Cardiac ventricle fibroblast (primary cell): Measurements from ENCODE around the gene ADIG. TPM values are rescaled to one million over a fixed set of nuclear protein-coding genes. Genes with fewer than 3 reads are reported as not detected.

Experiments
- total RNA-seq: library from RNA; depleted of rRNA; stranded (reverse); fragments of >200 nt; gene quantifications from 2 replicates; pipeline ENCODE4 v1.2.3, GENCODE V29; 2015

The ADIG gene
- not detected in 2 replicates for total RNA-seq

DNA sequence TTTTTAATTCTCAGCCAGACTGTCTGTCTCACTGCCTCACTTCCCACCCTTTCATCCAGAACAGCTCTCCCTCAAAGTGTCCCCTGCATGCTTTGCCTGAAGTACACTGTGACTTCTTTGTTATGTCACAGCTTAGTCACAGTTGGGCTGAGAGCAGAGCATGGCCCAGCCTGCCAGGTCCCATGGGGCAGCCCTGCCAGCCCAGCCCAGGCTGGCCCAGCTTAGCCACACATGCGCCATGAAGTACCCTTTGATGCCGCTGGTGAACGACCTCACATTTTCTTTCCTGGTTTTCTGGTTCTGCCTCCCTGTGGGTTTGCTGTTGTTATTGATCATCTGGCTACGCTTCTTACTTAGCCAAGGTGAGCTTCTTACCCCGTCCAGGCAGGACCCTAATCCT lies at the start of gene ADIG:
Gene ADIG (plus strand): TSS at position 185 of the 400 bp plus-strand sequence. CDS start 54 bp downstream, at position 239.

DNA sequence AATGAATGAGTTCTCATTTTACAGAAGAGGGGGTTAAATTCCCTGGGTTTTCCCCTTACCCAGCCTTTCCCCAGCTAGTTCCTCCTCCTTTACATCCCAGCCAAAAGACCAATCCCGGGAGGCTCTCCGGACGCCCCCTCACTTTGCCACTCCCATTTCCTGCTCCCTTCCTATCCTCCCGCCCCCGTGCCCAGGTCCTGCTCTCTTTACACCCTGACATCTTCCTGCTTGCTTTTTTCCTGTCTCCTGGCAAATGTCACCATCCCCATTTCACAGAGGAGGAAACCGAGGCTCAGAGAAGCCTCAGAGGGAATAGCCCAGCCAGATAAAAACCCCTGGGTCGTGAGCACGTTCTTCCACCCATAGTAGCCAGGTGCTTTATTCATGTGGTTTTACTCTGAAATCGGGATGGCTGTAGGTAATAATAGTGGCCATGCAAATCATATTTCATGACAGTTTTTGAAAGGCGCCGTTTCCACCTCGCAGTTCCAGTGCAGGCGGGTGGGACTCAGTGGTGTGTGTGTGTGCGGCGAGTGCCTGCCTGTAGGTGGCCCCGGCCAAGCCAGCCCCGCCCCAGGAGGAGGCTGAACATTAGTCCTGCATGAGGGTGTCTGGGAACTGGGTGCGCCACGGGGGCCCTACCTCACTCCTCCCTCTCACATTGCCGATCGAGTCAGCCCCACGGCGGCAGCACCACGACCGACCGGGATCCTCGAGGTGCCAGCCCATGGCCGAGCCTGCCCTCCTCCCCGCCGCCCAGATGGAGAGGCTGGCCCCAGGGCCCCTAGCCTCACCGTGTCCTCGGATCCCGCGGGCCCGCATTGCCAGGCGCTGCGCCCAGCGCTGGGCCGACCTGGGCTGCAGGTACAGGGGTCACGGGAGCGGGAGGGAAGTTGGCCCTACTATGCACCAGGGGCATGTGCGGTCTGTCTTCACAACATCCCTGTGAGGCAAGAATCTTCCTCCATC lies 20.5 kb downstream of the ADIG start, which contains the start of gene ARHGAP40:
Gene ARHGAP40 (plus strand): TSS at position 594 of the 969 bp plus-strand sequence.

Other genes starting within 250 kb of the ADIG start
- gene LBP, start 234.7 kb upstream of the ADIG start, total RNA-seq, result 0.20 and 1.7 TPM in 2 replicates
- 8.4 and 10.1 TPM in 2 replicates for gene SNHG17, start 145.9 kb upstream of the ADIG start, total RNA-seq
- 16.2 and 17.8 TPM in 2 replicates for gene RALGAPB, start 108.4 kb upstream of the ADIG start, total RNA-seq
- not detected in 2 replicates for gene ARHGAP40, start 20.6 kb downstream of the ADIG start, total RNA-seq
- gene SLC32A1, start 143.3 kb downstream of the ADIG start, total RNA-seq, result not detected in 2 replicates
- gene ACTR5, start 167.3 kb downstream of the ADIG start, total RNA-seq, result 4.1 and 4.5 TPM in 2 replicates
- 0.31 and 0.44 TPM in 2 replicates for gene PPP1R16B, start 224.5 kb downstream of the ADIG start, total RNA-seq